CD8-positive, alpha-beta memory T cell (primary cell): ENCODE measurements around the gene GHRHR. TPM values are rescaled to one million over a fixed set of nuclear protein-coding genes. Genes with fewer than 3 reads are reported as not detected.

Experiments used
- CTCF ChIA-PET: fragments of 350-600 bp; sonication (Branson Sonifier 250); formaldehyde crosslinking; loops from one replicate; lab custom pipeline; 2021; ENCODE audit warnings: antibody characterized with exemption; lab: Charles Lee
- POLR2A ChIA-PET: fragments of 350-600 bp; sonication (Branson Sonifier 250); formaldehyde crosslinking; loops from one replicate; lab custom pipeline; 2021; ENCODE audit warnings: antibody characterized with exemption; lab: Charles Lee
- DNase-seq, 5 donors: peaks; one replicate each; pipeline versions ENCODE4 v3.0.0 to v3.0.0-alpha.2; 2020 to 2022; ENCODE audit warnings: mixed read lengths in 1 of 5
- H3K27ac ChIP-seq: one replicate; pipeline ENCODE4 v1.7.0; 2013; ENCODE audit warnings: low read depth, mild to moderate bottlenecking, low read length, moderate library complexity
- H3K27me3 ChIP-seq: 2 replicates; pipeline ENCODE4 v1.7.0; 2013; ENCODE audit warnings: low read length, mild to moderate bottlenecking; ENCODE audit not compliant: insufficient read depth, poor library complexity, severe bottlenecking
- H3K36me3 ChIP-seq: 2 replicates; pipeline ENCODE4 v1.7.0; 2013; ENCODE audit warnings: mild to moderate bottlenecking, low read length, moderate library complexity; ENCODE audit not compliant: insufficient read depth
- H3K4me1 ChIP-seq: 2 replicates; pipeline ENCODE4 v1.7.0; 2013; ENCODE audit warnings: mild to moderate bottlenecking, low read length, moderate library complexity; ENCODE audit not compliant: insufficient read depth
- H3K4me3 ChIP-seq: 2 replicates; pipeline ENCODE4 v1.7.0; 2013; ENCODE audit warnings: mild to moderate bottlenecking, low read length
- H3K9me3 ChIP-seq: 2 replicates; pipeline ENCODE4 v1.7.0; 2013; ENCODE audit warnings: mild to moderate bottlenecking, low read length
- H3K27ac Mint-ChIP-seq, 8 donors: one replicate each; pipeline ENCODE4 v1.8.0; 2020 to 2021; ENCODE audit warnings: mixed read lengths in 8 of 8, mild to moderate bottlenecking in 6 of 8, inconsistent platforms in 3 of 8, moderate library complexity in 3 of 8
- H3K27me3 Mint-ChIP-seq, 2 donors: one replicate each; pipeline ENCODE4 v1.8.0; 2020 to 2021; ENCODE audit warnings: mixed read lengths in 2 of 2, mild to moderate bottlenecking in 1 of 2, moderate library complexity in 1 of 2
- H3K36me3 Mint-ChIP-seq, 3 donors: one replicate each; pipeline ENCODE4 v1.8.0; 2020 to 2021; ENCODE audit warnings: mixed read lengths in 3 of 3, inconsistent platforms in 1 of 3, mild to moderate bottlenecking in 1 of 3
- H3K4me1 Mint-ChIP-seq, 3 donors: one replicate each; pipeline ENCODE4 v1.8.0; 2020 to 2021; ENCODE audit warnings: mixed read lengths in 3 of 3, inconsistent platforms in 1 of 3, mild to moderate bottlenecking in 1 of 3
- H3K4me3 Mint-ChIP-seq, 7 donors: one replicate each; pipeline ENCODE4 v1.8.0; 2020 to 2021; ENCODE audit warnings: mixed read lengths in 7 of 7, mild to moderate bottlenecking in 6 of 7, moderate library complexity in 4 of 7, inconsistent platforms in 2 of 7
- H3K9me3 Mint-ChIP-seq, 5 donors: one replicate each; pipeline ENCODE4 v1.8.0; 2020 to 2022; ENCODE audit warnings: mixed read lengths in 5 of 5, mild to moderate bottlenecking in 3 of 5, moderate library complexity in 2 of 5, inconsistent platforms in 1 of 5
- polyA plus RNA-seq: library from polyadenylated mRNA; unstranded; fragments of 300-500 nt; fragmentation: Illumina TruSeq; gene quantifications from one replicate; pipeline ENCODE4 v1.2.3, GENCODE V29; 2021
- total RNA-seq, 2 experiments: library from RNA; stranded (reverse); gene quantifications; one replicate each; pipeline ENCODE4 v1.2.3, GENCODE V29; 2021

GHRHR gene
- total and polyA plus RNA-seq, 3 experiments from 2014 or later, result not detected

DNA sequence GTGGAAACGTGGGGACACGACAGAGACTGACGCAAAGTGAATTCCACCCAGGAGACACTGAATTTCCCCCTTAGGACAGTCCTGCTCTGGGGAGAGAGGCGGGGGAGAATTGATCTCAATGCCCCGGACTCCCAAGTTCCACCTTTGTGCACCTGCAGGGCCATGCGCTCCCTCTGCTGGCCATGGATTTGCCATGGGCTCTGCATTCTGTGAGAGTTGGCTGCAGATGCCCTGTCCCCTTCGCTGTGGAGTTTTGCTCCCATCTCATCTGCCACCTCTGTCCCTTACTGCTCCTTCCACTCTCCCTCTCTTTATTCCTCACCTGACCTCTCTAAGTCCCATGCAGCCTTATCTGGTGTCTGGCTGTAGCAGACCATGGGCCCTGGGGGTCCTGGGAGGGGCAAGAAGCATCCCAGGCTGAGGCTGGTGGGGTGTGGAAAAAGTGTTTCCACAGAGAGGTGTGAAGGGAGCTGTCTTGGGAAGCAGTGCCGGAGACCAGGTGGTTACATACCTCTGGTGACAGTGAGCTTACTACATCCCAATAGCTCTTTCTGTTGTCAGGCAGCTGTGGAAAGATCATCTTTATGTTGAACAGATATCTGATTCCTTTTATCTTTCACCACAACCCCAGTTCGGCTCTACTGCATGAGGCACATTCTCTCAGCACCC lies 14.3 kb downstream of the GHRHR start:
- Histone ChIP-seq H3K4me1 (no peaks in the 10 kb centered on the region), H3K27me3 (no peaks in the 10 kb centered on the region), H3K9me3 (no peaks in the 10 kb centered on the region), H3K27ac (no peak overlapping the region), H3K4me3 (no peak overlapping the region), H3K36me3 (no peaks in the 10 kb centered on the region)
- H3K4me1 Mint-ChIP-seq, result peaks cover 0 to 4% (median under 1%) of the 10 kb centered on the region in 3 donors
- H3K27me3 Mint-ChIP-seq, result peaks cover 5 to 41% of the 10 kb centered on the region in 2 donors
- peak overlapping the region in 1 of 8 donors; percentile 90 for H3K27ac Mint-ChIP-seq
- H3K4me3 Mint-ChIP-seq, result no peak overlapping the region
- H3K9me3 Mint-ChIP-seq, result no peaks in the 10 kb centered on the region
- no peak for DNase-seq
- no peaks in the 10 kb centered on the region for H3K36me3 Mint-ChIP-seq
- POLR2A ChIA-PET, result no interaction called here
- CTCF ChIA-PET, result no interaction called here

- no peak for DNase-seq
- Histone ChIP-seq H3K36me3 (no peaks in the 10 kb centered on the region), H3K27me3 (no peaks in the 10 kb centered on the region), H3K9me3 (no peaks in the 10 kb centered on the region), H3K4me1 (no peaks in the 10 kb centered on the region), H3K27ac (no peak overlapping the region), H3K4me3 (no peak overlapping the region)
- POLR2A ChIA-PET, result no interaction called here
- Mint-ChIP-seq H3K4me3 (no peak overlapping the region), H3K4me1 (peaks cover 5 to 11% (median 7%) of the 10 kb centered on the region in 3 donors), H3K9me3 (no peaks in the 10 kb centered on the region), H3K36me3 (no peaks in the 10 kb centered on the region), H3K27me3 (peaks cover 7 to 44% of the 10 kb centered on the region in 2 donors), H3K27ac (no peak overlapping the region)
- CTCF ChIA-PET, result no interaction called here
These were observed 15.3 kb downstream of the GHRHR start for GRCh38 chr7:30979027-30979426.

- Mint-ChIP-seq H3K9me3 (no peaks in the 10 kb centered on the region), H3K36me3 (no peaks in the 10 kb centered on the region), H3K4me1 (peaks cover 5 to 16% (median 7%) of the 10 kb centered on the region in 3 donors), H3K27me3 (peaks cover 11 to 55% of the 10 kb centered on the region in 2 donors), H3K27ac (no peak overlapping the region), H3K4me3 (no peak overlapping the region)
- Histone ChIP-seq H3K4me3 (no peak overlapping the region), H3K4me1 (no peaks in the 10 kb centered on the region), H3K27me3 (no peaks in the 10 kb centered on the region), H3K9me3 (no peaks in the 10 kb centered on the region), H3K36me3 (no peaks in the 10 kb centered on the region), H3K27ac (no peak overlapping the region)
- no peak for DNase-seq
- POLR2A ChIA-PET, result no interaction called here
- CTCF ChIA-PET, result no interaction called here
These were observed 16.4 kb downstream of the GHRHR start for GRCh38 chr7:30980194-30980593.

DNA sequence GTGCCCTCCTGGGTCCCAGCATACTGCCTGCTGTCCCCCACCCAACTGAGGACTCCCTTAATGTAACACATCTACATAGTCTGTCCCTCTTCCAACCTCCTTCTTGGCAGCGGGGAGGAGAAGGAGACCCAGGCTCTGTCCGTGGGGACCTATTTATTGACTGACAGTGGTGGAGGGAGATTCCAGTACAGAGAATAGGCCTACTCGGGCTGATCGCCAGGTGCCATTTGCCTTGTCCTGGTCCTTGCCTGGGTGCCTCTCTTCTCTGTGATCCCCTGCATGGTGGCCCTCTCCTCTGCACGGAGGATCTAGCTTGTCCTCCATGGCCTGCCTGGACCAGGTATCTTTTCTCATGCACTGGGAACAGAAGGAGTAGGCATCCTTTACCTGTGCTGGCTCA lies 17.0 kb downstream of the GHRHR start:
- no peak overlapping the region for H3K4me3 ChIP-seq
- H3K27ac Mint-ChIP-seq, result peak overlapping the region in 1 of 8 donors; percentile 75
- H3K4me3 Mint-ChIP-seq, result no peak overlapping the region
- H3K27me3 ChIP-seq, result no peaks in the 10 kb centered on the region
- H3K36me3 ChIP-seq, result no peaks in the 10 kb centered on the region
- no peak overlapping the region for H3K27ac ChIP-seq
- CTCF ChIA-PET, result no interaction called here
- H3K4me1 Mint-ChIP-seq, result peaks cover 5 to 18% (median 7%) of the 10 kb centered on the region in 3 donors
- no peaks in the 10 kb centered on the region for H3K36me3 Mint-ChIP-seq
- DNase-seq, result no peak
- peaks cover 11 to 57% of the 10 kb centered on the region in 2 donors for H3K27me3 Mint-ChIP-seq
- POLR2A ChIA-PET, result no interaction called here
- H3K4me1 ChIP-seq, result no peaks in the 10 kb centered on the region
- no peaks in the 10 kb centered on the region for H3K9me3 Mint-ChIP-seq
- no peaks in the 10 kb centered on the region for H3K9me3 ChIP-seq

- H3K4me1 Mint-ChIP-seq, result peaks cover 7 to 31% (median 9%) of the 10 kb centered on the region in 3 donors
- Histone ChIP-seq H3K36me3 (no peaks in the 10 kb centered on the region), H3K4me1 (no peaks in the 10 kb centered on the region), H3K4me3 (no peak overlapping the region), H3K27ac (no peak overlapping the region), H3K27me3 (no peaks in the 10 kb centered on the region), H3K9me3 (no peaks in the 10 kb centered on the region)
- H3K27ac Mint-ChIP-seq, result peak overlapping the region in 1 of 8 donors; percentile 64
- H3K27me3 Mint-ChIP-seq, result peaks cover 9 to 65% of the 10 kb centered on the region in 2 donors
- no peaks in the 10 kb centered on the region for H3K36me3 Mint-ChIP-seq
- ChIA-PET CTCF (interaction anchor here (0.6 to 2.7 kb wide), 22 partner anchors 10 to 1365 kb away, joined by 3 to 17 read pairs (median 3); no protein-coding TSS in a partner anchor), POLR2A (no interaction called here)
- DNase-seq, result peak; percentile 47 to 73 (median 56)
- H3K9me3 Mint-ChIP-seq, result peaks cover 0 to 3% (median 0%) of the 10 kb centered on the region in 5 donors
- peak overlapping the region in 3 of 7 donors; percentile 30 to 76 (median 46) for H3K4me3 Mint-ChIP-seq
These were observed 19.5 kb downstream of the GHRHR start for GRCh38 chr7:30983042-30983913.

DNA sequence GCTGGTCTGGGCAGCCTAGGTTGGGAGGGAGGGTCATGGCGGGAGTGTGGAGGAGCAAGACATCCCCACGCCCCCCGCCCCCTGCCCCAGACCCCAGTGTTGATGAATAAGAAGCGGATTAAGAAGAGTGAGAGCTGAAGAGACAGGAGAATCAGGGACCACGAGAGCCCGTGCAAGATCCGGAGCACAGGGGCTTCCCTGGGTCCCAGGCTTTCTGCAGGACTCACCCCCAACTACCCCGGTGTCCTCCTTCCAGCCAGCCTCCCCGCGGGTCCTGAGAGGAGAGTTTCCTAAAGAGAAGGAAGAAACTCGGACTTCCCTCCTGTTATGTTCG lies 20.1 kb downstream of the GHRHR start:
- Mint-ChIP-seq H3K36me3 (no peaks in the 10 kb centered on the region), H3K4me3 (peak overlapping the region in 1 of 7 donors; percentile 76), H3K4me1 (peaks cover 7 to 29% (median 9%) of the 10 kb centered on the region in 3 donors), H3K27me3 (peaks cover 9 to 60% of the 10 kb centered on the region in 2 donors), H3K9me3 (peaks cover 0 to 3% (median 0%) of the 10 kb centered on the region in 5 donors), H3K27ac (no peak overlapping the region)
- CTCF ChIA-PET, result interaction anchor here (0.6 to 2.7 kb wide), 20 partner anchors 9 to 1364 kb away, joined by 3 to 17 read pairs (median 3); no protein-coding TSS in a partner anchor
- no peaks in the 10 kb centered on the region for H3K27me3 ChIP-seq
- H3K36me3 ChIP-seq, result no peaks in the 10 kb centered on the region
- POLR2A ChIA-PET, result no interaction called here
- H3K4me3 ChIP-seq, result no peak overlapping the region
- H3K27ac ChIP-seq, result no peak overlapping the region
- no peak for DNase-seq
- H3K9me3 ChIP-seq, result no peaks in the 10 kb centered on the region
- H3K4me1 ChIP-seq, result no peaks in the 10 kb centered on the region

DNA sequence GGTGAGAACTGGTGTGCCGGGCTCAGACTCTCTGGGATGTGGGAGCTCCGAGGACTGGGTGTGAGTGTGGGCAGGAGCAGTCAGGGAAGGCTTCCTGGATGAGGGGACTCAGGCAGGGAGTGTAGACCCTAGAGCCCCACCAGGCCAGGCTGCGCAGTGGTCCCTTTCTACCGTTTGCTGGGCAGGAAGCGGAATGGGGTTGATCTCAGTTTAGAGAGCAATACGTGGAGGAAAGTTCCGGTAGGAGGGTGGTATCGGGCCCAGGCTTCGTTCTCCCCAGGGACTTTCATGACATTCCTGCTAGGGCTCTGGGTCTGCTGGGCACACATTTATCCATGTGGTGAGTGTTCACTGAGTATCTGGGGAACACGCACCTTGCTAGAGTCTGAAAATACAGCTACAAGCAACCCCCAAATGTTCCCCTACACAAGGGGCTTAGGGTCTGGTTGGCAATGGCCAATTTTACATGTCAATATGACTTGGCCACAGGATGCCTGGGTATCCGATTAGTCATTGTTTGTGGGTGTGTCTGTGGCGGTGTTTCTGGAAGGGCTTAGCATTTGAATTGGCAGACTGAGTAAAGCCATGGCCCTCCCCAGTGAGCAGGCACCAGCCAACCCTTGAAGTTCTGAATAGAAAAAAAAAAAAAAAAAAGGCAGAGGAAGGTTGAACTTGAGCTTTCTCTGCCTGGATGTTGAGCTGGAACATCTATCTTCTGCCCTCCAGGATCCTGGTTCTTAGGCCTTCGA lies 20.8 kb downstream of the GHRHR start:
- CTCF ChIA-PET, result interaction anchor here (0.6 to 2.7 kb wide), 10 partner anchors 9 to 128 kb away, joined by 3 to 17 read pairs (median 4); no protein-coding TSS in a partner anchor

More for the DNA sequence above, 20.8 kb downstream of the GHRHR start:
- no peak for DNase-seq
- Histone ChIP-seq H3K9me3 (no peaks in the 10 kb centered on the region), H3K27ac (no peak overlapping the region), H3K4me3 (no peak overlapping the region), H3K36me3 (no peaks in the 10 kb centered on the region), H3K4me1 (no peaks in the 10 kb centered on the region), H3K27me3 (no peaks in the 10 kb centered on the region)
- Mint-ChIP-seq H3K36me3 (no peaks in the 10 kb centered on the region), H3K27me3 (peaks cover 9 to 57% of the 10 kb centered on the region in 2 donors), H3K9me3 (peaks cover 0 to 3% (median 0%) of the 10 kb centered on the region in 5 donors), H3K4me1 (peaks cover 7 to 29% (median 9%) of the 10 kb centered on the region in 3 donors), H3K4me3 (peak overlapping the region in 1 of 7 donors; percentile 19), H3K27ac (no peak overlapping the region)
- POLR2A ChIA-PET, result no interaction called here
